Cardiac muscle cell (in vitro differentiated cells and primary cell): ENCODE data around the gene RBMS1. TPM values are rescaled to one million over a fixed set of nuclear protein-coding genes. Genes with fewer than 3 reads are reported as not detected.
A peak's percentile ranks its signal among the peaks of the same experiment; 100 is the strongest.

ENCODE experiments used
- DNase-seq, 2 donors: peaks; one replicate each; pipeline versions ENCODE4 v3.0.0 to v3.0.0-alpha.2; 2010 to 2017; ENCODE audit warnings: low read depth in 1 of 2, low spot score in 1 of 2
- H3K27ac ChIP-seq: fragments of 200-600 bp; sonication (generic); 2 replicates; pipeline ENCODE4 v1.5.1; 2016
- H3K27me3 ChIP-seq: fragments of 200-600 bp; sonication (generic); 2 replicates; pipeline ENCODE4 v1.6.0; 2016; ENCODE audit warnings: control low read depth
- H3K36me3 ChIP-seq: fragments of 200-600 bp; sonication (generic); 2 replicates; pipeline ENCODE4 v1.5.1; 2016; ENCODE audit warnings: control low read depth
- H3K4me1 ChIP-seq: fragments of 200-600 bp; sonication (generic); 2 replicates; pipeline ENCODE4 v1.8.1; 2017; ENCODE audit warnings: low read depth, mild to moderate bottlenecking, mixed run types
- H3K4me3 ChIP-seq: fragments of 200-600 bp; sonication (generic); 2 replicates; pipeline ENCODE4 v1.5.1; 2016; ENCODE audit warnings: mild to moderate bottlenecking
- H3K9me3 ChIP-seq: fragments of 200-600 bp; sonication (generic); 2 replicates; pipeline ENCODE4 v1.5.1; 2017; ENCODE audit warnings: low read depth, mild to moderate bottlenecking, control low read depth
- CTCF ChIP-seq: IDR thresholded peaks from 2 replicates; pipeline ENCODE4 v1.5.1; 2012; ENCODE audit warnings: low read depth, mild to moderate bottlenecking, low read length
- polyA plus RNA-seq: library from polyadenylated mRNA; unstranded; fragments of >200 nt; fragmentation: Nextera tagmentation; extraction: Ambion mirVana; gene quantifications from 2 replicates; pipeline ENCODE4 v1.2.1, GENCODE V29; 2016
- total RNA-seq: library from RNA; depleted of rRNA; stranded (reverse); fragments of >200 nt; gene quantifications from 2 replicates; pipeline ENCODE4 v1.2.3, GENCODE V29; 2016

Gene RBMS1
- total and polyA plus RNA-seq, 2 experiments from 2014 or later: 89.5 to 99.9 TPM

GRCh38 chr2:160269803-160270570 lies 223.6 kb downstream of the RBMS1 start:
- peak overlapping the region; percentile 100 for H3K27ac ChIP-seq
- H3K27me3 ChIP-seq: no peaks in the 10 kb centered on the region
- H3K4me1 ChIP-seq: peaks cover 67% of the 10 kb centered on the region
- peak overlapping the region; percentile 26 for H3K4me3 ChIP-seq
- peak; percentile 97 to 98 for DNase-seq
- H3K9me3 ChIP-seq: no peaks in the 10 kb centered on the region
- H3K36me3 ChIP-seq: peaks cover 3% of the 10 kb centered on the region
- TF ChIP-seq CTCF: peak; percentile 68

- Histone ChIP-seq H3K27ac (peak overlapping the region; percentile 100), H3K27me3 (no peaks in the 10 kb centered on the region), H3K4me1 (peaks cover 60% of the 10 kb centered on the region), H3K36me3 (peaks cover 3% of the 10 kb centered on the region), H3K4me3 (peak overlapping the region; percentile 26), H3K9me3 (no peaks in the 10 kb centered on the region)
- TF ChIP-seq CTCF: no peak
- DNase-seq: peak in 1 of 2 donors; percentile 15
Observed at GRCh38 chr2:160269365-160269764, 224.2 kb downstream of the RBMS1 start.

GRCh38 chr2:160268151-160268781 lies 225.3 kb downstream of the RBMS1 start:
- peaks cover 49% of the 10 kb centered on the region for H3K4me1 ChIP-seq
- peaks cover 3% of the 10 kb centered on the region for H3K36me3 ChIP-seq
- no peak overlapping the region for H3K4me3 ChIP-seq
- no peak for DNase-seq
- peak overlapping the region; percentile 100 for H3K27ac ChIP-seq
- H3K27me3 ChIP-seq: no peaks in the 10 kb centered on the region
- no peaks in the 10 kb centered on the region for H3K9me3 ChIP-seq
- no peak for TF ChIP-seq CTCF

GRCh38 chr2:160267692-160268091 lies 225.9 kb downstream of the RBMS1 start:
- Histone ChIP-seq H3K4me3 (no peak overlapping the region), H3K27me3 (no peaks in the 10 kb centered on the region), H3K36me3 (no peaks in the 10 kb centered on the region), H3K27ac (peak overlapping the region; percentile 100), H3K9me3 (no peaks in the 10 kb centered on the region), H3K4me1 (peaks cover 44% of the 10 kb centered on the region)
- TF ChIP-seq CTCF: no peak
- DNase-seq: no peak

GRCh38 chr2:160267022-160267421 lies 226.6 kb downstream of the RBMS1 start:
- no peak overlapping the region for H3K27ac ChIP-seq
- no peak for DNase-seq
- H3K36me3 ChIP-seq: no peaks in the 10 kb centered on the region
- no peaks in the 10 kb centered on the region for H3K27me3 ChIP-seq
- no peak for TF ChIP-seq CTCF
- peaks cover 37% of the 10 kb centered on the region for H3K4me1 ChIP-seq
- no peaks in the 10 kb centered on the region for H3K9me3 ChIP-seq
- no peak overlapping the region for H3K4me3 ChIP-seq
